Endothelial cell (in vitro differentiated cells): ENCODE measurements around the gene TTC38. TPM values are rescaled to one million over a fixed set of nuclear protein-coding genes. Genes with fewer than 3 reads are reported as not detected.

Experiments
- DNase-seq: peaks from one replicate; pipeline ENCODE4 v3.0.0; 2021; ENCODE audit warnings: low spot score
- H3K27ac Mint-ChIP-seq: one replicate; pipeline ENCODE4 v1.8.0; 2021; ENCODE audit warnings: mixed read lengths, inconsistent platforms; ENCODE audit not compliant: unreplicated experiment
- H3K27me3 Mint-ChIP-seq: one replicate; pipeline ENCODE4 v1.8.0; 2021; ENCODE audit warnings: mild to moderate bottlenecking, moderate library complexity, mixed read lengths, inconsistent platforms; ENCODE audit not compliant: unreplicated experiment
- H3K36me3 Mint-ChIP-seq: one replicate; pipeline ENCODE4 v1.8.0; 2021; ENCODE audit warnings: mild to moderate bottlenecking, low read depth, mixed read lengths, inconsistent platforms; ENCODE audit not compliant: unreplicated experiment
- H3K4me1 Mint-ChIP-seq: one replicate; pipeline ENCODE4 v1.8.0; 2021; ENCODE audit warnings: mild to moderate bottlenecking, mixed read lengths, inconsistent platforms; ENCODE audit not compliant: unreplicated experiment
- H3K4me3 Mint-ChIP-seq: one replicate; pipeline ENCODE4 v1.8.0; 2021; ENCODE audit warnings: mild to moderate bottlenecking, mixed read lengths, inconsistent platforms; ENCODE audit not compliant: unreplicated experiment
- H3K9me3 Mint-ChIP-seq: one replicate; pipeline ENCODE4 v1.8.0; 2021; ENCODE audit warnings: mixed read lengths, inconsistent platforms; ENCODE audit not compliant: unreplicated experiment
- CTCF ChIP-seq: fragments of 200-600 bp; sonication (generic); IDR thresholded peaks from one replicate; pipeline ENCODE4 v1.5.0; 2021; ENCODE audit warnings: antibody characterized with exemption; ENCODE audit not compliant: unreplicated experiment
- total RNA-seq: library from RNA; stranded (reverse); fragmentation: NEBNext Ultra II Directional; extraction: Animal tissue kit (Norgen Biotek cat#: 25700); gene quantifications from one replicate; pipeline ENCODE4 v1.2.1, GENCODE V29; 2021; ENCODE audit not compliant: unreplicated experiment

Gene TTC38
- total RNA-seq, 1 donor from 2014 or later = 24.6 TPM

GRCh38 chr22:46297151-46297812, 29.5 kb downstream of the TTC38 start:
- H3K27ac Mint-ChIP-seq = peak overlapping the region; percentile 2
- no peak for TF ChIP-seq CTCF
- H3K36me3 Mint-ChIP-seq = peaks cover 21% of the 10 kb centered on the region
- H3K27me3 Mint-ChIP-seq = peaks cover 5% of the 10 kb centered on the region
- H3K4me1 Mint-ChIP-seq = peaks cover 13% of the 10 kb centered on the region
- H3K9me3 Mint-ChIP-seq = no peaks in the 10 kb centered on the region
- H3K4me3 Mint-ChIP-seq = peak overlapping the region; percentile 87
- DNase-seq = peak; percentile 35

GRCh38 chr22:46299101-46299500, 31.3 kb downstream of the TTC38 start:
- Mint-ChIP-seq H3K27me3 (peaks cover 4% of the 10 kb centered on the region), H3K9me3 (no peaks in the 10 kb centered on the region), H3K4me3 (peak overlapping the region; percentile 56), H3K36me3 (peaks cover 12% of the 10 kb centered on the region), H3K4me1 (peaks cover 13% of the 10 kb centered on the region), H3K27ac (no peak overlapping the region)
- TF ChIP-seq CTCF = no peak
- DNase-seq = no peak

- peaks cover 9% of the 10 kb centered on the region for H3K36me3 Mint-ChIP-seq
- H3K9me3 Mint-ChIP-seq = no peaks in the 10 kb centered on the region
- no peak for DNase-seq
- no peak for TF ChIP-seq CTCF
- no peak overlapping the region for H3K27ac Mint-ChIP-seq
- H3K4me1 Mint-ChIP-seq = peaks cover 12% of the 10 kb centered on the region
- H3K27me3 Mint-ChIP-seq = peaks cover 2% of the 10 kb centered on the region
- no peak overlapping the region for H3K4me3 Mint-ChIP-seq
These were observed 32.7 kb downstream of the TTC38 start for GRCh38 chr22:46300491-46300890.

DNA sequence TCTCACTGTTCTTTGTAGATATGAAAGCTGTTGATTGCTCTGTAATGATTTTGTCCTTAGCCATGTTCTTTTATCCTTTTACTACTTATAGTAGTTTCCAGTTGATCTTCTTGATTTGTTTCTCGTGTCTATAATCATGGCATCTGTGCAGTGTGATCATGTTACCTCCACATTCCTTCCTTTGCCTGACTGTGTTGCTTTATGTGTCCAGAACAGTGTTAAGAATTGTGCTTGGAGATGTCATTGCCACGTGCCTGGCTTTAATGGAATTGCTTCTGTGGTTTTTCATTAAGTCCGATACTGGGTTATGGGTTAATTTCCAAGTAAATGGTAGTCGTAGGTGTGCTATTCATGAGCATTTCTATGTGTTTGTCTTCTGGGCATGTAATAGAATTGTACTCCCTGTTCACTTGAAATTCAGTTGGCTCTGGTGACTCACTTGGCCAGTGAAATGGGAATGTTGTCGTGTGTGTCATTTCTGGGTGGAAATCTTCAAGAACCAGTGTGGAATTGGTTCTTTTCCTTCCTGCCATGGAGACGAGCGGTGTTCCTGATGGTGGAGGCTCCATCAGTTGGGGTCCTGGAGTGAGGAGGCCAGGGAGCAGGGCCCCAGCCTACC, 35.6 kb downstream of the TTC38 start:
- H3K27me3 Mint-ChIP-seq = peaks cover 2% of the 10 kb centered on the region
- no peak for TF ChIP-seq CTCF
- no peak overlapping the region for H3K4me3 Mint-ChIP-seq
- H3K27ac Mint-ChIP-seq = no peak overlapping the region
- H3K4me1 Mint-ChIP-seq = peaks cover 6% of the 10 kb centered on the region
- no peaks in the 10 kb centered on the region for H3K9me3 Mint-ChIP-seq
- H3K36me3 Mint-ChIP-seq = peaks cover 9% of the 10 kb centered on the region
- no peak for DNase-seq

- no peaks in the 10 kb centered on the region for H3K36me3 Mint-ChIP-seq
- H3K4me1 Mint-ChIP-seq = no peaks in the 10 kb centered on the region
- H3K9me3 Mint-ChIP-seq = no peaks in the 10 kb centered on the region
- no peak overlapping the region for H3K4me3 Mint-ChIP-seq
- no peak for DNase-seq
- TF ChIP-seq CTCF = no peak
- peaks cover 2% of the 10 kb centered on the region for H3K27me3 Mint-ChIP-seq
- no peak overlapping the region for H3K27ac Mint-ChIP-seq
These were observed 40.6 kb downstream of the TTC38 start for GRCh38 chr22:46308283-46308988.
